Measurements from ENCODE around the gene PATJ. TPM values are rescaled to one million over a fixed set of nuclear protein-coding genes. Genes with fewer than 3 reads are reported as not detected.

The PATJ gene
- total RNA-seq, 1 donor from 2014 or later: 126 TPM

DNA sequence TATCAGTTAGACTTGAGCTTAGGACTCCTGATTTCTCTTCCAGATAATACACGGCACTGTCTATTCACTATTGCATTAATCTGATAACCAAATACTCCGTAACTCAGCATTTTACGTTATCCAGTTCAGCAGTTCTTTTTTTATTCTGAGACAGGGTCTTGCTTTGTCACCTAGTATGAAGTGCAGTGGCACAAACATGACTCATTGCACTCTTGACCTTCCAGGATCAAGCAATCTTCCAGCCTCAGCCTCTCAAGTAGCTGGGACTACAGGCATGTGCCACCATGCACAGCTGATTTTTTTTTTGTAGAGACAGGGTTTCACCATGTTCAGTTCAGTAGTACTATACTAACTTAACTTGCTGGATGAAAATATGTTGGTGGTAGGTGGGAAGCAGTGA, 156.4 kb downstream of the PATJ start:
- TF ChIP-seq, protein P1, sequence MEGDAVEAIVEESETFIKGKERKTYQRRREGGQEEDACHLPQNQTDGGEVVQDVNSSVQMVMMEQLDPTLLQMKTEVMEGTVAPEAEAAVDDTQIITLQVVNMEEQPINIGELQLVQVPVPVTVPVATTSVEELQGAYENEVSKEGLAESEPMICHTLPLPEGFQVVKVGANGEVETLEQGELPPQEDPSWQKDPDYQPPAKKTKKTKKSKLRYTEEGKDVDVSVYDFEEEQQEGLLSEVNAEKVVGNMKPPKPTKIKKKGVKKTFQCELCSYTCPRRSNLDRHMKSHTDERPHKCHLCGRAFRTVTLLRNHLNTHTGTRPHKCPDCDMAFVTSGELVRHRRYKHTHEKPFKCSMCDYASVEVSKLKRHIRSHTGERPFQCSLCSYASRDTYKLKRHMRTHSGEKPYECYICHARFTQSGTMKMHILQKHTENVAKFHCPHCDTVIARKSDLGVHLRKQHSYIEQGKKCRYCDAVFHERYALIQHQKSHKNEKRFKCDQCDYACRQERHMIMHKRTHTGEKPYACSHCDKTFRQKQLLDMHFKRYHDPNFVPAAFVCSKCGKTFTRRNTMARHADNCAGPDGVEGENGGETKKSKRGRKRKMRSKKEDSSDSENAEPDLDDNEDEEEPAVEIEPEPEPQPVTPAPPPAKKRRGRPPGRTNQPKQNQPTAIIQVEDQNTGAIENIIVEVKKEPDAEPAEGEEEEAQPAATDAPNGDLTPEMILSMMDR (IDR thresholded peaks at IDR 0.05; ENCODE audit: unreplicated experiment): no peak
- Mint-ChIP-seq H3K36me3 (ENCODE audit: insufficient read depth) (peaks cover 38% of the 10 kb centered on the region), H3K4me1 (ENCODE audit: low read depth) (no peaks in the 10 kb centered on the region), H3K9me3 (ENCODE audit: low read depth) (peaks cover 8% of the 10 kb centered on the region), H3K27ac (no peak overlapping the region), H3K4me3 (ENCODE audit: low read depth) (no peak overlapping the region), H3K27me3 (no peaks in the 10 kb centered on the region)
- no peak for DNase-seq (ENCODE audit: low spot score, unreplicated experiment)

DNA sequence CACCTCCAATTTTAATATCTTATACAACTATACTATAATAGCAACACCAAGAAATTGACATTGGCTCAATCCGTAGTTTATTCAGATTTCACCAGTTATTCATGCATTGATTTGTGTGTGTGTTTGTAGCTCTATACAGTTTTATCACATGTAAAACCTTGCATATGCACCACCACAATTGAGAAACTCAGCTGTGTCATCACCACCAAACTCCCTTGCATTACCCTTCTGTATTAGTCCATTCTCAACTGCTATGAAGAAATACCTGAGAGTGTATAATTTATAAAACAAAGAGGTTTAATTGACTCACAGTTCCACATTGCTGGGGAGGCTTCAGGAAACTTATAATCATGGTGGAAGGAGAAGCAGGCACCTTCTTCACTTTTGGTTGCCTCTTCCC, 162.1 kb downstream of the PATJ start:
- Mint-ChIP-seq H3K27ac (no peak overlapping the region), H3K4me3 (ENCODE audit: low read depth) (no peak overlapping the region), H3K9me3 (ENCODE audit: low read depth) (no peaks in the 10 kb centered on the region), H3K36me3 (ENCODE audit: insufficient read depth) (peaks cover 26% of the 10 kb centered on the region), H3K27me3 (no peaks in the 10 kb centered on the region), H3K4me1 (ENCODE audit: low read depth) (no peaks in the 10 kb centered on the region)
- DNase-seq (ENCODE audit: low spot score, unreplicated experiment): no peak
- TF ChIP-seq, protein P1 (IDR thresholded peaks at IDR 0.05; ENCODE audit: unreplicated experiment): no peak

DNA sequence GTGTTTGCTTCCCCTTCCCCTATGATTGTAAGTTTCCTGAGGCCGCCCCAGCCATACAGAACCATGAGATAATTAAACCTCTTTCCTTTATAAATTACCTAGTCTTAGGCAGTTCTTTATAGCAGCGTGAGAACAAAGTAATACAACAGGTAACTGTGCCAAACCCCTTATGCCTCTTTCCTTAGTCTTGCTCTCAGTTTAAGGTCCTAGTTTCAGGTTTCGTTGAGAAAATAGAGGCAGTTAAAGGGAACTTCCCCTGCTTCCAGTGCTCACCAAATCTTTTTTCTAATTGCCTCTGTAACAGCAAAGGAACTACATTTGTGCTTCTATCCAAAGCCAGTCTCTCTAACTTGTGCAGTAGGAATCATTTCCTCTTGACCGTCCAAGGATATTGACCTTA, 164.8 kb downstream of the PATJ start:
- Mint-ChIP-seq H3K4me1 (ENCODE audit: low read depth) (no peaks in the 10 kb centered on the region), H3K27ac (no peak overlapping the region), H3K27me3 (no peaks in the 10 kb centered on the region), H3K4me3 (ENCODE audit: low read depth) (no peak overlapping the region), H3K36me3 (ENCODE audit: insufficient read depth) (peaks cover 27% of the 10 kb centered on the region), H3K9me3 (ENCODE audit: low read depth) (no peaks in the 10 kb centered on the region)
- TF ChIP-seq, protein P1 (IDR thresholded peaks at IDR 0.05; ENCODE audit: unreplicated experiment): no peak
- no peak for DNase-seq (ENCODE audit: low spot score, unreplicated experiment)

DNA sequence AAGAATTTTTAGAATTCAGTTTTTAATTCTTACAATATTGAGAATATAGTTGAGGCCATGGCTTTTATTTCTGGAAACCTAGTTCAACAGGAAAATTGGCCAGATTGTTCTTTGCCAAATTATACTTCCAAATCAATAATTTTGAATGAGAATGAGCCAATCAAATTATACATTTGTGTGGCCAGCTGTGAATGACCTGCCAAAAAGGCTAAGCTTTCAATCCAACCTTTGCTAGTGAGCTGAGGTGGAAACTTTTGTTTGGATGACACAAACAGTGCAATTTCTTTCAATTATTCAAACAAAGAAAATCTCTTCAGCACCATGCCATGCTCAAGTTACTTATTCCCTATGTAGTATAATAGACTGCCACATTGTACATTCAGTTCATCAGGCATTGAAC, 167.8 kb downstream of the PATJ start:
- peaks cover 7% of the 10 kb centered on the region for H3K4me1 Mint-ChIP-seq (ENCODE audit: low read depth)
- peaks cover 28% of the 10 kb centered on the region for H3K36me3 Mint-ChIP-seq (ENCODE audit: insufficient read depth)
- H3K27me3 Mint-ChIP-seq: no peaks in the 10 kb centered on the region
- H3K27ac Mint-ChIP-seq: no peak overlapping the region
- TF ChIP-seq, protein P1 (IDR thresholded peaks at IDR 0.05; ENCODE audit: unreplicated experiment): no peak
- no peak overlapping the region for H3K4me3 Mint-ChIP-seq (ENCODE audit: low read depth)
- no peak for DNase-seq (ENCODE audit: low spot score, unreplicated experiment)
- no peaks in the 10 kb centered on the region for H3K9me3 Mint-ChIP-seq (ENCODE audit: low read depth)

DNA sequence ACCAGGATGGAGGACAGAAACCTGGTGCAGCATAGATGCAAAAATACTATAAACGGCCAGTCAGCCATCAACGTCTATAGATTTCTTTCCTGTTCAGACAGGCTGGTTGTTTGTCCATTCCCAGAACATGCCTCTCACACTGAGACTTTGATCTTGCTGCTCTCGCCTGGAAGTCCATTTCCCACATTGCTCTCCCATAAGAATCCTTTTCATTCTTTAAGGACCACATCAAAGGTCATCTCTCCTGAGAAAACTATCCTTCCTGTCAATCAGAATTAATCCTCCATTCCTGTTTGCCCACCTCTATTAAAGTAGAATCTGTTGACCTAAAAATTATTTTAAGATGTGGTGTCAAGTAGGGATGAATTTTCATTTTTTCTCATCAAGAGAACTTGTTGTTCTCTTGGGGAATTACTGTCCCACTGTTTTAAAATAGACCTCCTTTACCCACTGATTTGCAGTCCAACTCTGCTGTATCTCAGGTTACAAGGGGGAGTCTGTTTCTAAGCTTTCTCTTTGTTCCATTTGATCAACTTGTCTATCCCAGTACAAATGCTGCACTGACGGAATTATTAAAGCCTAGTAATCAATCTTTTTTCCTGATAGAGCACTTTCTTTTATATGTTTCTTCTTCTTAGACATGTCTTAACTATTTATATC, 172.7 kb downstream of the PATJ start:
- Mint-ChIP-seq H3K36me3 (ENCODE audit: insufficient read depth) (peaks cover 32% of the 10 kb centered on the region), H3K9me3 (ENCODE audit: low read depth) (peaks cover 4% of the 10 kb centered on the region), H3K4me3 (ENCODE audit: low read depth) (no peak overlapping the region), H3K4me1 (ENCODE audit: low read depth) (peaks cover 7% of the 10 kb centered on the region), H3K27me3 (no peaks in the 10 kb centered on the region), H3K27ac (no peak overlapping the region)
- no peak for DNase-seq (ENCODE audit: low spot score, unreplicated experiment)
- TF ChIP-seq, protein P1 (IDR thresholded peaks at IDR 0.05; ENCODE audit: unreplicated experiment): no peak
